Skeletal muscle cell (primary cell): ENCODE results near the gene DTX3.
"Not testable (repeated sequence)": the region's sequence is repeated elsewhere in the genome, so short reads cannot be mapped to it uniquely, and the experiment has no call there.

Experiments used
- DNase-seq: peaks from one replicate; pipeline ENCODE4 v3.0.0-alpha.2; 2010; ENCODE audit warnings: low read depth
- H3K4me3 ChIP-seq: 2 replicates; pipeline ENCODE4 v1.5.1; 2011; ENCODE audit warnings: low read depth, mild to moderate bottlenecking, control low read depth, low read length, moderate library complexity

The DTX3 gene, protein sequence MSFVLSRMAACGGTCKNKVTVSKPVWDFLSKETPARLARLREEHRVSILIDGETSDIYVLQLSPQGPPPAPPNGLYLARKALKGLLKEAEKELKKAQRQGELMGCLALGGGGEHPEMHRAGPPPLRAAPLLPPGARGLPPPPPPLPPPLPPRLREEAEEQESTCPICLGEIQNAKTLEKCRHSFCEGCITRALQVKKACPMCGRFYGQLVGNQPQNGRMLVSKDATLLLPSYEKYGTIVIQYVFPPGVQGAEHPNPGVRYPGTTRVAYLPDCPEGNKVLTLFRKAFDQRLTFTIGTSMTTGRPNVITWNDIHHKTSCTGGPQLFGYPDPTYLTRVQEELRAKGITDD

DNA sequence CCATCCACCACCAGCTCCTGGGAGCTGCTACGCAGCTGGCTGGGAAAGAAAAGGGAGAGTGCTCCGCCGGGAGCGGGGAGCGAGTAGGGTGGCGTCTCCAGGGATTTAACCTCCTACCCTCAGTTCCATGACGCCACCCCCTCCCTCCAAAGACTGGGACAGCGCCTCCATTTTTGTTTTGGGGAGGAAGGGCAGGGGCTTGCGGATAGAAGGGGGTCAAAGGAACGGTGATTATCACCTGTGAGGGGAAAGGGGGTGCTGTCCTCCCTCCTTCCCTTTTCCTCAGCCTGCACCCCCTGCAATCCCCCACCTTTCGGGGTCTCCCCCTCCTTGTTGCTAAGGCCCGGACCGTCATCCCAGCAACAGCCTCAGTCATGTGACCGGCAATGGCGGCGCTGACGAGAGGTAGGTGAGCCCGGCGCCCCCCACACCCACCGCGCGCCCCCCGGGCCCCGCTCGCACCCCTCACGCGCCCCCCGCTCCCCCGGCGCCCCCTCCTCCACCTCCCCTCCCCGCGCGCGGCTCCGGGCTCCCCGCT lies at the start of gene DTX3:
Gene DTX3, plus strand, starts transcription at position 371 of the 538 bp plus-strand sequence. CDS start 1,694 bp downstream, outside the sequence.
- H3K4me3 ChIP-seq: peak within 1 kb of the TSS; percentile 48
- no peak for DNase-seq

DNA sequence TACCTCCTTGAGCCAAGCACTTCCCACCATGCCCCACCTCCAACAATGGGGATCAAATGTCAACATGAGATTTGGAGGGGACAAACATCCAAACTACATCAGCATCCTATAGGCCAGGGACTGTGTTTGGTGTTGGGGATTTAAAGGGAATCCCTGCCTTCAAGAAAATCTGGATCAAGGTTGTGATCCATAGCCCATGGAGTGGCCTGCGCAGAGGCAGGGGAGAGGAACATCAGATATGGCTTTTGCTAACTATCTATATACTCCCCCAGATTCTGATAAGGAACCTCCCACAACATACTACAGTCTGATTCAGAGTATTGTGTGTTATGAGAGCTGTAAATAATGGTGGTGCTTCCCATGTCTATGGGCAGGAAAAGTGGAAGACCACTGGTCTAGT lies 49.7 kb upstream of the DTX3 start:
- DNase-seq: no peak
- no peak overlapping the region for H3K4me3 ChIP-seq

DNA sequence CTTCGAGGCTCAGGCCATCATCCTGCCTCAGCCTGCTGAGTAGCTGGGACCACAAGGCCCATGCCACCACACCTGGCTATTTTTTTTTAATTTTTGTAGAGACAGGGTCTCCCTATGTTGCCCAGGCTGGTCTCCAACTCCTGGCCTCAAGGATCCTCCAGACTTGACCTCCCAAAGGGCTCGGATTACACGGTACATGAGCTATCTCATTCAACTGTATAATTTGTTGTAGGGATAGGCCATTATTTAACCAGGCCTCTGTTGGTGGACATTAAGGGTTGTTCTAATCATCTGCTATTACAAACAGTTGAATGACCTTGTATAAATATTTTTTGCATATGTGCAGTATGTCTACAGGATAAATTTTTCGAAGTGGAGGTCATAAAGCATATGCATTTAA lies 45.8 kb upstream of the DTX3 start:
- DNase-seq: no peak
- no peak overlapping the region for H3K4me3 ChIP-seq

DNA sequence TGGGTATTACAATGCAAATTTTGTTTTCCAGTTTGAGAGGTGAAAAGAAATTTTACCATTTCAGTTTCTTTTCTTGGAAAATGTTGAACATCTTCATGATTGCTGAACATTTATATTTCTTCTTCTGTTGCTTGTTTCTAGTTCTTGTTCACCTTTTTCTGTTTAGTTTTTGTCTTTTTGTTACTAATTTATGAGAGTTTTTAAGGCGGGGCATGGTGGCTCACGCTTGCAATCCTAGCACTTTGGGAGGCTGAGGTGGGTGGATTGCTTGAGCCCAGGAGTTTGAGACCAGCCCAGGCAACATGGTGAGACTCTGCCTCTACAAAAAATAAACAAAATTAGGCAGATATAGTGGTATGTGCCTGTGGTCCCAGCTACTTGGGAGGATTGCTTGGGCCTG lies 44.1 kb upstream of the DTX3 start:
- H3K4me3 ChIP-seq: no peak overlapping the region
- DNase-seq: no peak

DNA sequence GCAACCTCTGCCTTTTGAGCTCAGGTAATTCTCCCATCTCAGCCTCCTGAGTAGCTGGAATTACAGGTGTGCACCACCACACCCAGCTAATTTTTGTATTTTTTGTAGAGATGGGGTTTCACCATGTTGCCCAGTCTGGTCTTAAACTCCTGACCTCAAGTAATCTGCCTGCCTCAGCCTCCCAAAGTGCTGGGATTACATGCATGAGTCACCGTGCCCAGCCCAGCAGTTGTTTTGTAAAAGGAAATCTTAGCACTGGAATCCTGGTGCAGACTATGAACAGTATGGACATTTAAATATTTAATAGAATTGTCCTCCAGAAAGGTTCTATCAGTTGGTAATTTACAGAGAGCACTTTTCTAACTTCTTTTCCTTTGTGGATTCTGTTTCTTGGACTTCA lies 43.5 kb upstream of the DTX3 start:
- not testable (repeated sequence) for H3K4me3 ChIP-seq, DNase-seq

DNA sequence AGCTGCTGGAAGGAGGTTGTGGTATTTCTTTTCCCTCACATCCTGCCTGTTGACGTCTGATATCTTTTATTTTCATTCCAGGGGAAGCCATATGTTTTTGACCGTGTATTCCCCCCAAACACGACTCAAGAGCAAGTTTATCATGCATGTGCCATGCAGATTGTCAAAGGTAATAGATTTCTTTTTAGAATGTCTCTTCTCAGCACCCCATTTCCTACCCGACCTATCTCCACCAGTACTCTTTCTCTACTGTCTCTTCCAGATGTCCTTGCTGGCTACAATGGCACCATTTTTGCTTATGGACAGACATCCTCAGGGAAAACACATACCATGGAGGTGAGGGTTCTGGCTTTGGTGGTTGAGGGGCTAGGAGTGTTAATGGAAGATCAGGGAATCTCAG lies 41.3 kb upstream of the DTX3 start:
- H3K4me3 ChIP-seq: no peak overlapping the region
- no peak for DNase-seq

DNA sequence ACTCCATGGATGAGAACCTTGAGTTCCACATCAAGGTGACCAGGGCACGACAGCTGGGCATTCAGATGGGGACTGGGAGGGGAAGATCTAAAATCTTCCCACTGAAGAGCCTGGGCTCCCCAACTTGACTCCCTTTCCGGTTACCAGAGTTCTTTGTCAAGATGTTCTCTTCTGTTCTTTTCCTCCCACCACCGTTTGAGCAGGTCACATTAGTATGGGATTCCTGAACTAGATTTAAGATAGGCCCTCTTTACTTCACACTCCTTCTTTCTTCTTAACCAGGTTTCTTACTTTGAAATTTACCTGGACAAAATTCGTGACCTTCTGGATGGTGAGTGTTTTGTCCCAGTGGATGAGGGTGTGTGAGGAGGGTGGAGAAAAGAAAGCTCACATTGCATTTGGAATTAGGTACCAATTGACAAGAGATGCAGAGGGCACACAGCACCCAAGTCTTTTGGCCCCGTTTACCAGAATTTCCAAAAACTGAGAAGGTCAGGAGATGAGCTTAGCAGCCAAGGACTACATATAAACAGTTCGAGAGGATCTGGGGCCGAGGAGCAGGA lies 40.4 kb upstream of the DTX3 start:
- H3K4me3 ChIP-seq: no peak overlapping the region
- no peak for DNase-seq

DNA sequence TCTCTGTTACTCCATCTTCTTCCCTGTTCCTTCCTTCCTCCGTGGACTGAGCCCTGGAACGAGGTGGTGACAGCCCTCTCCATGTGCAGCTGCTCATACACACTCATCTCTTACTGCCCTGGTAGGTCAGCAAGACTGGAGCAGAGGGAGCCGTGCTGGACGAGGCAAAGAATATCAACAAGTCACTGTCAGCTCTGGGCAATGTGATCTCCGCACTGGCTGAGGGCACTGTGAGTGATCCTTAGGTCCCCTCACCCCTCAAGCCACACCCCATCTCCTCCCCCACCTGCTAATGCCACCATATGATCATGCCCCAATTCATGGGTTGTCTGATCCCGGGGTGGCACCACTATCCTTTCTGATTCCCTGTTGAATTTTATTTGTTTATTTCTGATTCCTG lies 35.8 kb upstream of the DTX3 start:
- DNase-seq: no peak
- no peak overlapping the region for H3K4me3 ChIP-seq

DNA sequence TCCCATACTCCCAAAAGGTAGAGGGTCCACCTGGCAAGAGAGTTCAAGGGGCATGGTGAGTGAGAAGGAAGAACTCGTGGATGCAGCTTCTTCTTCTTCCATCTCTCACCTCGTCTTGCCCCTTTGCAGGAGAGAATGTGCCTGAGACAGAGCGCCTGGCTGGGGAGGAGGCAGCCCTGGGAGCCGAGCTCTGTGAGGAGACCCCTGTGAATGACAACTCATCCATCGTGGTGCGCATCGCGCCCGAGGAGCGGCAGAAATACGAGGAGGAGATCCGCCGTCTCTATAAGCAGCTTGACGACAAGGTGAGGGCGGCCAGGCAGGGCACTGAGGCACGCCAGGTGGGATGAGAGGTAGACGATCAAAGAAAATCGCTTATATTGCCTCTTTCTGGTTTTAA lies 34.8 kb upstream of the DTX3 start:
- no peak for DNase-seq
- H3K4me3 ChIP-seq: no peak overlapping the region

DNA sequence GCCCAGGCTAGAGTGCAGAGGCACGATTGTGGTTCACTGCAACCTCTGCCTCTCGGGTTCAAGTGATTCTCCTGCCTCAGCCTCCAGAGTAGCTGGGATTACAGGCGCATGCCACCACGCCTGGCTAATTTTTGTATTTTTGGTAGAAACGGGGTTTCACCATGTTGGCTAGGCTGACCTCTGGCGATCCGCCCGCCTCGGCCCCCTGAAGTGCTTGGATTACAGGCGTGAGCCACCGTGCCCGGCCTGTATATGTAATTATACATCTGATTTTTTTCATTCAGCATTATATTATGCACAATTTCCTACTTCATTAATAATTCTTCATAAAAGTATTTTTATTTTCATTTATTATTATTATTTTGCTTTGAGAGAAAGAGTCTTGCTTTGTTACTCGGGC lies 34.2 kb upstream of the DTX3 start:
- not testable (repeated sequence) for DNase-seq, H3K4me3 ChIP-seq

DNA sequence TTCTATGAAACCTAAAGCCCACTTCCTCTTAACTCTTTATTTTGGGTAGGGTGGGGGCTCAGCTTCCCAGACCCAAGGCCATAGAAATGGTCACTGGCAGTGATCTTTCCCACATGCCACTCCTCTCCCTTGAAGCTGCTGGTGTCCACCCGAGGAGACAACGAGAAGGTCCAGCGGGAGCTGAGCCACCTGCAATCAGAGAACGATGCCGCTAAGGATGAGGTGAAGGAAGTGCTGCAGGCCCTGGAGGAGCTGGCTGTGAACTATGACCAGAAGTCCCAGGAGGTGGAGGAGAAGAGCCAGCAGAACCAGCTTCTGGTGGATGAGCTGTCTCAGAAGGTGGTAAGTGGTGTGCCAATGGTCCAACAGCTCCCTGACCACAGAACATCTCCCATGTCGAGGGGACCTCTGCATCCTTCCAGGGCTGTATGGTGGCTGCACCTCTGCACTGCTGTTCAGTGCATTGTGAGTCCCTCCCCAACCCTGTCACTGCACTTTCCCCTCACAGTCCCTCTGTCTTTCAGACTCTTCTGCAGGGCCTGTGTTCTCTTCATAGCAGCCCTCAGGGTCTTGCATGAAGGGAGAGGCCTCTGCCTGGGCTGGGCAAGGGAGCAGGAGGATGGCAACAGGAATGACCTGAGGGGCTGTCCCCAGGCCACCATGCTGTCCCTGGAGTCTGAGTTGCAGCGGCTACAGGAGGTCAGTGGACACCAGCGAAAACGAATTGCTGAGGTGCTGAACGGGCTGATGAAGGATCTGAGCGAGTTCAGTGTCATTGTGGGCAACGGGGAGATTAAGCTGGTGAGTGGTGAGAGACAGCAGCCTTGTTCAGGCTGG lies 32.5 kb upstream of the DTX3 start:
- no peak overlapping the region for H3K4me3 ChIP-seq
- no peak for DNase-seq

DNA sequence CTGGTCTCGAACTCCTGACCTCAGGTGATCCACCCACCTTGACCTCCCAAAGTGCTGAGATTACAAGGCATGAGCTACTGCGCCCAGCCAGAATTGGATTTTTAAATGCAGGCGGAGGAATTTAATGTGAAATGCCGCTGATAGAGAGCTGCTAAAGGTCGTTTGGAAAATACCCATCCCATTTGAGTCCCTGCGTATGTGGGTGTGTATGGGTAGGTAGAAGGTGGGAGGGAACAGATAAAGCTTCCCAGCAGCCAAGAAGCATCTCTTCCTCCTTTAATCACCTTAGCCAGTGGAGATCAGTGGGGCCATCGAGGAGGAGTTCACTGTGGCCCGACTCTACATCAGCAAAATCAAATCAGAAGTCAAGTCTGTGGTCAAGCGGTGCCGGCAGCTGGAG lies 29.8 kb upstream of the DTX3 start:
- DNase-seq: no peak
- no peak overlapping the region for H3K4me3 ChIP-seq

DNA sequence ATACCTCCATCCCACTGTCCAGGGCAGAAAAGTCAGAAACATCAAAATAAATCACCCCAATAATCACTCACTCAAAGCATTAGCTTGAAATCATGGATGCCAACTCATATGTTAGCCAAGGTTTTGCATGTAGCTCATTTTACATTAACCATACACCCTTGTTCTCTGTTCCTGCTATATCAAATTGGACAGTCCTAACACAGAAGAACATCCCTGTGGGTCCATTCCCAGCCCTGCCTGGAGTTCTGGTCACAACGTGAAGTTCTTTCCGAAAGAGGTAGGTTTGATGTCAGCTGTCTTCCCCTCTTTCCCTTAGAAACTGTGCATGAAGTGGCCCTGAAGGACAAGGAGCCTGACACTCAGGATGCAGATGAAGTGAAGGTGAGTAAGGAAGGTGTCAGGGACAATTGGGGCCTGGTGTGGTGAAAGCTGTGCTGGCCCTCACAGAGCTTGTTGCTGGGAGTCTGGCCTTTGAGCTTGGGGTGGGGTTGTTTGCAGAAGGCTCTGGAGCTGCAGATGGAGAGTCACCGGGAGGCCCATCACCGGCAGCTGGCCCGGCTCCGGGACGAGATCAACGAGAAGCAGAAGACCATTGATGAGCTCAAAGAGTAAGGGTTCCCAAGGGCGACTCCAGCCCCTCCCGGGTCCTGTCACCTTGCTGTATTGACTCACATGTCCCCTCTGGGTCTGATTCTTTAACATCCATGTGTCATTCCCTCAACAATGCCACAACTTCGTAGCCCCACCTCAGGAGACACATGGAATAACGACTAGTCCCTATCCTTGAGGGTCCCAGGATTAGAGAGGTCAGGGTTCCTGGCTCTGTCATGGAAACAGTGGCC lies 28.6 kb upstream of the DTX3 start:
- H3K4me3 ChIP-seq: no peak overlapping the region
- DNase-seq: no peak

DNA sequence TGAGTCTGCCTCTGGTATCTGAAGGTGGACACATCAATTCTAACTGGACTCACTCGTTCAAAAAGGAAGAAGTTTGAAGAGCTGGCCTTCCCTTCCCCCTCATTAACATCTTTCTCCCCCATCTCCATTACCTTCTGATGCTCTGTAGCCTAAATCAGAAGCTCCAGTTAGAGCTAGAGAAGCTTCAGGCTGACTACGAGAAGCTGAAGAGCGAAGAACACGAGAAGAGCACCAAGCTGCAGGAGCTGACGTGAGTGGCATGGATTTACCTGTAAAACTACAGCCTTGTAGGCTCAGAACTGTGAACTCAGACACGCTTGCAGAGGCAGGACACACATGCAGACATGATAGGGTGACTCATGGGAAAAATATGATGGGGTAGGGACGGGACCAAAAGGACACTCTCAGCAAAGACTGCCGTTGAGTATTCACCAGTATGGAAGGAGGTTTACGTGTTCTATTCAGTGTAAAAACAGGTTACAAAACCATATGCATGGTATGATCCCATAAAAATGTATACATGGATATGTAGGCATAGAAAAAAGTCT lies 27.9 kb upstream of the DTX3 start:
- no peak overlapping the region for H3K4me3 ChIP-seq
- no peak for DNase-seq

DNA sequence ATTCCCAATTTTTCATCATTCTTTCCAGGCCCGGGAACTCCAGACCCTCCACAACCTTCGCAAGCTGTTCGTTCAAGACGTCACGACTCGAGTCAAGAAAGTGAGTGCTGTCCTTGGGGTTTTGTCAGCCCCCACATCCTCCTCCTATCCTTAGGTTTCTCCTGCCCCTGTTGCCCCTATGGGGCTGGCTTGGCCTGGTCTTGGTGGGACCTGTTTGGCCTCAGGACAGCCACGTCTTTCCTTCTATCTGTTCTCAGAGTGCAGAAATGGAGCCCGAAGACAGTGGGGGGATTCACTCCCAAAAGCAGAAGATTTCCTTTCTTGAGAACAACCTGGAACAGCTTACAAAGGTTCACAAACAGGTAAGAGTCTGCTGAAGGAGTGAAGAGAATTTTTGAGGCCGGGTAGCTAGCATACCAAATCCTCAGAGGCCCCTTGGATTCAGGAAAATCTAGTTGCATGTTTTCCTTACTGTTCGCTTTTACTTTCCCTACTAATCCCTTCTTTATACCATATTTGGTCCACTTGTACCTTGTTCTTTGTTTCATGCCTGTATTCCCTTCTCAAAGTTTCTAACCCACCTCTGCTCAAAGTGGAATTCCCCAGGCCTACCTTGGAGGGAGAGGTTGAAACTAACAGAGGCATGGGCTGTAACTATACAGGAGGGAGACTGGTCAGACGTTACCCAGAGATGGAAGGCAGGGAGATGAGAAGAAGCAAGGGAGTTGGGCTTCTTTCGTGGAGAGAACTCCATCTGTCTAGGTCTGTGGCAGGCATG lies 26.5 kb upstream of the DTX3 start:
- no peak overlapping the region for H3K4me3 ChIP-seq
- DNase-seq: no peak

DNA sequence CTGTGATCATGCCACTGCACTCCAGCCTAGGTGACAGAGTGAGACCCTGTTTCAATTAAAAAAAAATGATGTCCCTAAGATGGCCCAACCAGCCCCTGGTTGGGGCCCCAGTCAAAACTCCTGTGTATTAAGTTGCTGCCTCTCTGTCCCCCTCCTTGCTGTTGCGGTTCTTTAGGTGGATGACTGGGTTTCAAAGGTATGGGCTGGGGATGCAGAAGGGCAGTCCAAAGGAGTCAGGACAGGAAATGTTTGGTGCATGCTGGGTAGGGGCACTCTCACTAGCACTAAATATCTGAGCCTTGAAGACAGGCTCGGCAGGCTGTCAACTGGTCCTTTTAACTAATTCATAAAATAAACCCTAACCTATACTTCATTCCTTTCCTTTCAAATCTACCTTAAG lies 25.6 kb upstream of the DTX3 start:
- no peak overlapping the region for H3K4me3 ChIP-seq

DNA sequence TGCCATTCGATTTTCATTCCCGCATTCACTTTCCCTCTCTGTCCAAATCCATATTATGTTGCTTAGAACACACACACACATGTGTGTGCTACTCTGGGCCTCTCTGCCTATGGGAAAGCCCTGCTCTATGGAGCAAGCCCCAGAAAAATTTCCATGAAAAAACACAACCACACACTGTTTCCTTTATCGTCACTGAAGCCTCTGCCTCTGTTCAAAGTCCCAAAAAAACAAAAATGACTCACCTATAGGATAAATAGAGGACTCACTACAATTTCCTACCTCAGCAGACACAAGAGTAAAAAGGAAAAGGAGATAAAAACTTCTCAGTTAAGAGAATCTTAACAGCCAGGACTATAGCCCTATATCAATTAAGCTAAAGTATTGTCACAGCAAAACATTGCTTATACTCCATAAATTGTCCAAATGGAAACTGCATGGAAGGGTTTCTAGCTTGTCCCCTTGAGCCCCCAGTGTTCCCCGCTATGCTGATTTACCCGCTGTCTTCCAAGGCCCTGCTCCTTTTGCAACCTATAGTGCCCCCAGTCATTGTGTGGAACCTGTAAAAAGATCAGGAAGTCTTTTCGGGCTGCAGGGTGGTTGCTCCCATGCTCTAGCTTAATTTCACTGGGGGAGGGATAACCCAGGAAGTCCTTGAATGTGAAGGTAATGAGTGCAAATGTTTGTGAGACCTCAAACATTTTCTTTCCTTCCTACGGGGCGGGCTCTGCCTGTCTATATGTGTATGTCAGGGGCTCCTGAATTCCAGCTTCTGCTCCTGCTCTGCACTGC lies 24.8 kb upstream of the DTX3 start:
- H3K4me3 ChIP-seq: no peak overlapping the region
- no peak for DNase-seq

More for the DNA sequence above, 25.6 kb upstream of the DTX3 start:
- DNase-seq: no peak

DNA sequence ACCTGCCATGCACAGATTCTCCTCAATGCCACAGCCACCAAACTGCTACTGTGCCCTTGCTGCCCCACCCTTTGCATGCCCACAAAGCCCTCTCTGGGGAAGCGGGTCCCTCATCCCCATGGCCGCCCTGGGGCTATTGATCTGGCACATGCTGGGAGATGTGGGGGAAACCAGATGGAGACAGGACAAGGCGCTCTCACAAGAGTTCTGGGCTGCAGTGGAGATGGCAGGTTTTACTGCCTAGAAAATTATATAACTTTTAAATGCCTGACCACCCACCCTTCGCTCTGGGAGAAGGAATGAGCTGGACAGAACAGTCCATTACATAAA lies 24.2 kb upstream of the DTX3 start:
- no peak for DNase-seq
- no peak overlapping the region for H3K4me3 ChIP-seq
